ENCODE data around the gene AMT. TPM values are rescaled to one million over a fixed set of nuclear protein-coding genes. Genes with fewer than 3 reads are reported as not detected.

AMT gene
- total and polyA plus RNA-seq, 2 experiments from 2014 or later, result 32.8 to 35.6 TPM

GRCh38 chr3:49399461-49399860 lies 22.8 kb downstream of the AMT start:
- peaks cover 66% of the 10 kb centered on the region for H4K20me1 ChIP-seq (replicated peaks; ENCODE audit: insufficient read depth)
- H3K79me2 ChIP-seq (replicated peaks; ENCODE audit: insufficient read depth), result peaks cover 100% of the 10 kb centered on the region
- no peaks in the 10 kb centered on the region; the same call in 1 of the 2 replicates for H3K36me3 ChIP-seq (ENCODE audit: insufficient read depth)
- TF ChIP-seq JUNB (IDR thresholded peaks at IDR 0.05; ENCODE audit: unreplicated experiment), result no peak
- TF ChIP-seq CTCF (conservative IDR thresholded peaks at IDR 0.05; ENCODE audit: low read depth in 2 of 2), result no peak
- TF ChIP-seq ZNF462 (CRISPR knock-in tag; IDR thresholded peaks at IDR 0.05), result no peak
- no peak for TF ChIP-seq ZNF331 (CRISPR knock-in tag; IDR thresholded peaks at IDR 0.05; ENCODE audit: low read depth)
- TF ChIP-seq POLR2AphosphoS5 (IDR thresholded peaks at IDR 0.05; ENCODE audit: low read depth), result no peak
- TF ChIP-seq EZH2phosphoT487 (IDR thresholded peaks at IDR 0.05; ENCODE audit: unreplicated experiment), result no peak
- Mint-ChIP-seq H3K36me3 (ENCODE audit: low read depth) (peaks cover 42% of the 10 kb centered on the region), H3K27me3 (ENCODE audit: insufficient read depth, low read depth, poor library complexity) (peaks cover 6% of the 10 kb centered on the region), H3K4me3 (no peak overlapping the region), H3K9me3 (no peaks in the 10 kb centered on the region; the same call in 2 of the 3 replicates), H3K4me1 (peaks cover 18% of the 10 kb centered on the region), H3K27ac (no peak overlapping the region)
- no peak overlapping the region for H3K27ac ChIP-seq (ENCODE audit: low read depth)
- H3F3A ChIP-seq (replicated peaks; ENCODE audit: low read depth), result peaks cover 20% of the 10 kb centered on the region; the same call in 1 of the 2 replicates
- peaks cover 4% of the 10 kb centered on the region; the same call in 1 of the 2 replicates for H3K4me1 ChIP-seq (ENCODE audit: insufficient read depth)
- H3K4me2 ChIP-seq, result no peak overlapping the region
- DNase-seq (ENCODE audit: low spot score), result no peak
- no peak overlapping the region for H3K4me3 ChIP-seq
- H3K9me2 ChIP-seq (ENCODE audit: insufficient read depth), result no peaks in the 10 kb centered on the region
- no peak overlapping the region for H2AFZ ChIP-seq
- H3K27me3 ChIP-seq (ENCODE audit: insufficient read depth), result no peaks in the 10 kb centered on the region
- no peak for ATAC-seq

Data from GM23338 (cell line).